ENCODE results near the gene SH3TC2.

Gene SH3TC2

GRCh38 chr5:149049371-149049781, 13.5 kb downstream of the SH3TC2 start:
- H3K4me3 ChIP-seq (replicated peaks; ENCODE audit: low read depth, low read length), result no peak overlapping the region
- TF ChIP-seq CTCF (IDR thresholded peaks at IDR 0.05; ENCODE audit: low read depth, low read length, missing control alignments), result no peak
- peak; percentile 72 for DNase-seq (ENCODE audit: extremely low read depth, low read depth)

GRCh38 chr5:149048811-149049210, 14.1 kb downstream of the SH3TC2 start:
- no peak for DNase-seq (ENCODE audit: extremely low read depth, low read depth)
- H3K4me3 ChIP-seq (replicated peaks; ENCODE audit: low read depth, low read length), result no peak overlapping the region
- TF ChIP-seq CTCF (IDR thresholded peaks at IDR 0.05; ENCODE audit: low read depth, low read length, missing control alignments), result no peak

GRCh38 chr5:149047462-149047861, 15.4 kb downstream of the SH3TC2 start:
- no peak for DNase-seq (ENCODE audit: extremely low read depth, low read depth)
- no peak for TF ChIP-seq CTCF (IDR thresholded peaks at IDR 0.05; ENCODE audit: low read depth, low read length, missing control alignments)
- no peak overlapping the region for H3K4me3 ChIP-seq (replicated peaks; ENCODE audit: low read depth, low read length)

- no peak for TF ChIP-seq CTCF (IDR thresholded peaks at IDR 0.05; ENCODE audit: low read depth, low read length, missing control alignments)
- no peak overlapping the region for H3K4me3 ChIP-seq (replicated peaks; ENCODE audit: low read depth, low read length)
- no peak for DNase-seq (ENCODE audit: extremely low read depth, low read depth)
These were observed 16.5 kb downstream of the SH3TC2 start for GRCh38 chr5:149046196-149046829.

GRCh38 chr5:149045089-149045460, 17.8 kb downstream of the SH3TC2 start:
- H3K4me3 ChIP-seq (replicated peaks; ENCODE audit: low read depth, low read length), result no peak overlapping the region
- no peak for DNase-seq (ENCODE audit: extremely low read depth, low read depth)
- TF ChIP-seq CTCF (IDR thresholded peaks at IDR 0.05; ENCODE audit: low read depth, low read length, missing control alignments), result no peak

GRCh38 chr5:149044453-149045088, 18.3 kb downstream of the SH3TC2 start:
- DNase-seq (ENCODE audit: extremely low read depth, low read depth), result no peak
- H3K4me3 ChIP-seq (replicated peaks; ENCODE audit: low read depth, low read length), result no peak overlapping the region
- no peak for TF ChIP-seq CTCF (IDR thresholded peaks at IDR 0.05; ENCODE audit: low read depth, low read length, missing control alignments)

All from HFF-Myc (cell line).